Vagina (tissue), 2 donors: ENCODE measurements around the gene CC2D1A.

Experiments used
- CTCF ChIP-seq, 3 experiments: fragments of 450-650 bp in 2 of 3; fragments of 200-600 bp in 1 of 3; sonication (generic) in 1 of 3; IDR thresholded peaks; one replicate each; pipeline ENCODE4 v1.5.1; 2017 to 2019; ENCODE audit warnings: antibody characterized with exemption in 3 of 3, mild to moderate bottlenecking in 2 of 3, moderate library complexity in 2 of 3
- POLR2A ChIP-seq, 2 donors: fragments of 450-650 bp; IDR thresholded peaks; one replicate each; pipeline ENCODE4 v1.6.1; 2017; ENCODE audit warnings: antibody characterized with exemption in 2 of 2, mild to moderate bottlenecking in 2 of 2, moderate library complexity in 2 of 2
- POLR2AphosphoS5 ChIP-seq, 2 donors: sonication (generic); formaldehyde crosslinking; IDR thresholded peaks; one replicate each; pipeline ENCODE4 v1.9.0; 2017; ENCODE audit warnings: antibody characterized with exemption in 2 of 2, mild to moderate bottlenecking in 2 of 2, low read depth in 1 of 2; ENCODE audit not compliant: insufficient read depth in 1 of 2

GRCh38 chr19:13882419-13882795 lies 23.6 kb upstream of the CC2D1A start:
- TF ChIP-seq POLR2A (IDR thresholded peaks at IDR 0.05) (no peak), CTCF (IDR thresholded peaks at IDR 0.05) (no peak), POLR2AphosphoS5 (IDR thresholded peaks at IDR 0.05; ENCODE audit: insufficient read depth in 1 of 2, low read depth in 1 of 2) (no peak)
